HEK293 (cell line): ENCODE results near the gene SUPT3H.

Experiments
- CTCF ChIA-PET: fragments of 350-600 bp; formaldehyde crosslinking; extraction: SDS; loops from one replicate; lab custom pipeline; 2021; ENCODE audit warnings: antibody characterized with exemption; lab: Yijun Ruan, JAX
- POLR2A ChIA-PET: fragments of 300-600 bp; formaldehyde crosslinking; extraction: SDS; loops from one replicate; lab custom pipeline; 2020; ENCODE audit warnings: antibody characterized with exemption, inconsistent platforms; lab: Yijun Ruan, JAX
- H3K27ac ChIP-seq: fragments of 200-500 bp; sonication (Bioruptor generic); 2 replicates; pipeline ENCODE4 v1.5.1; 2014; ENCODE audit warnings: low read depth, low read length, control low read depth, inconsistent platforms; ENCODE audit errors: extremely low read depth
- H3K36me3 ChIP-seq, 2 experiments: fragments of 200-500 bp in 1 of 2; sonication (Bioruptor generic) in 1 of 2; 1 replicate in 1 of 2; 2 replicates in 1 of 2; pipeline ENCODE4 v1.5.1; 2014 to 2017; ENCODE audit warnings: inconsistent platforms in 2 of 2, low read length in 2 of 2; ENCODE audit not compliant: control insufficient read depth in 2 of 2, insufficient read depth in 1 of 2
- H3K4me1 ChIP-seq: fragments of 200-500 bp; sonication (Bioruptor generic); 2 replicates; pipeline ENCODE4 v1.5.1; 2014; ENCODE audit warnings: mild to moderate bottlenecking, low read length, inconsistent platforms; ENCODE audit not compliant: control insufficient read depth, insufficient read depth
- H3K4me3 ChIP-seq: 2 replicates; pipeline ENCODE4 v1.5.1; 2011; ENCODE audit warnings: low read depth, mild to moderate bottlenecking, control low read depth, low read length, moderate library complexity
- H3K9me3 ChIP-seq: fragments of 200-500 bp; sonication (Bioruptor generic); 2 replicates; pipeline ENCODE4 v1.5.1; 2014; ENCODE audit warnings: low read depth, low read length, inconsistent platforms; ENCODE audit not compliant: control insufficient read depth, insufficient read depth
- ATF2 ChIP-seq: fragments of 450-650 bp; formaldehyde crosslinking; IDR thresholded peaks from 2 replicates; pipeline ENCODE4 v1.5.1; 2016; ENCODE audit warnings: missing biosample characterization, missing genetic modification characterization, low read depth
- GLIS2 ChIP-seq: fragments of 450-650 bp; formaldehyde crosslinking; IDR thresholded peaks from 2 replicates; pipeline ENCODE4 v1.5.1; 2016; ENCODE audit warnings: missing biosample characterization, missing genetic modification characterization
- HIC1 ChIP-seq: fragments of 450-650 bp; formaldehyde crosslinking; IDR thresholded peaks from 2 replicates; pipeline ENCODE4 v1.5.1; 2016; ENCODE audit warnings: missing biosample characterization, missing genetic modification characterization
- MZF1 ChIP-seq: fragments of 450-650 bp; formaldehyde crosslinking; IDR thresholded peaks from 2 replicates; pipeline ENCODE4 v1.5.1; 2017; ENCODE audit warnings: missing biosample characterization, missing genetic modification characterization, borderline replicate concordance
- ZBTB7A ChIP-seq: fragments of 450-650 bp; formaldehyde crosslinking; IDR thresholded peaks from 2 replicates; pipeline ENCODE4 v1.5.1; 2016; ENCODE audit warnings: low read depth, missing biosample characterization, missing genetic modification characterization
- ZNF280C ChIP-seq: fragments of 450-650 bp; formaldehyde crosslinking; IDR thresholded peaks from 2 replicates; pipeline ENCODE4 v1.5.1; 2016; ENCODE audit warnings: missing biosample characterization, missing genetic modification characterization
- ZNF398 ChIP-seq: fragments of 450-650 bp; formaldehyde crosslinking; IDR thresholded peaks from 2 replicates; pipeline ENCODE4 v1.5.1; 2017; ENCODE audit warnings: missing biosample characterization, missing genetic modification characterization
- ZNF433 ChIP-seq: fragments of 450-650 bp; formaldehyde crosslinking; IDR thresholded peaks from 2 replicates; pipeline ENCODE4 v1.5.1; 2016; ENCODE audit warnings: missing biosample characterization, missing genetic modification characterization, low read depth
- ZNF473 ChIP-seq: fragments of 450-650 bp; formaldehyde crosslinking; IDR thresholded peaks from 2 replicates; pipeline ENCODE4 v1.5.1; 2017; ENCODE audit warnings: missing biosample characterization, missing genetic modification characterization
- ZNF558 ChIP-seq: fragments of 450-650 bp; formaldehyde crosslinking; IDR thresholded peaks from 2 replicates; pipeline ENCODE4 v1.5.1; 2016; ENCODE audit warnings: missing biosample characterization, missing genetic modification characterization
- ZSCAN18 ChIP-seq: fragments of 450-650 bp; formaldehyde crosslinking; IDR thresholded peaks from 2 replicates; pipeline ENCODE4 v1.5.1; 2016; ENCODE audit warnings: missing biosample characterization, missing genetic modification characterization

SUPT3H gene

GRCh38 chr6:45109551-45109950, 268.2 kb downstream of the SUPT3H start (continued):
- TF ChIP-seq ZSCAN18 (tag by site-specific recombination) (no peak), ZNF280C (tag by site-specific recombination) (no peak), ZNF433 (tag by site-specific recombination) (no peak), ZNF398 (tag by site-specific recombination) (no peak), ATF2 (tag by site-specific recombination) (no peak), ZNF473 (tag by site-specific recombination) (no peak)
- TF ChIP-seq, all 188 proteins: peak for 0

- no peaks in the 10 kb centered on the region for H3K36me3 ChIP-seq
- TF ChIP-seq HIC1 (tag by site-specific recombination), result no peak
- no peak for TF ChIP-seq MZF1 (tag by site-specific recombination)
- TF ChIP-seq GLIS2, result no peak
- no peaks in the 10 kb centered on the region for H3K4me1 ChIP-seq
- H3K27ac ChIP-seq, result no peak overlapping the region
- no peak overlapping the region for H3K4me3 ChIP-seq
- ChIA-PET POLR2A (no interaction called here), CTCF (interaction anchor here (0.6 kb wide), 1 partner anchor 11 kb away, joined by 3 read pairs; no protein-coding TSS in a partner anchor)
- H3K9me3 ChIP-seq, result no peaks in the 10 kb centered on the region
Measured at GRCh38 chr6:45105170-45105820, 272.4 kb downstream of the SUPT3H start.

- Histone ChIP-seq H3K4me1 (no peaks in the 10 kb centered on the region), H3K27ac (no peak overlapping the region), H3K9me3 (no peaks in the 10 kb centered on the region), H3K36me3 (no peaks in the 10 kb centered on the region), H3K4me3 (no peak overlapping the region)
- POLR2A ChIA-PET, result no interaction called here
- TF ChIP-seq ZBTB7A (tag by site-specific recombination) (no peak), ZNF558 (tag by site-specific recombination) (peak; percentile 96)
- CTCF ChIA-PET, result no interaction called here
Measured at GRCh38 chr6:45104429-45104828, 273.3 kb downstream of the SUPT3H start.
